ENCODE results near the gene FOXN4.

FOXN4 gene

DNA sequence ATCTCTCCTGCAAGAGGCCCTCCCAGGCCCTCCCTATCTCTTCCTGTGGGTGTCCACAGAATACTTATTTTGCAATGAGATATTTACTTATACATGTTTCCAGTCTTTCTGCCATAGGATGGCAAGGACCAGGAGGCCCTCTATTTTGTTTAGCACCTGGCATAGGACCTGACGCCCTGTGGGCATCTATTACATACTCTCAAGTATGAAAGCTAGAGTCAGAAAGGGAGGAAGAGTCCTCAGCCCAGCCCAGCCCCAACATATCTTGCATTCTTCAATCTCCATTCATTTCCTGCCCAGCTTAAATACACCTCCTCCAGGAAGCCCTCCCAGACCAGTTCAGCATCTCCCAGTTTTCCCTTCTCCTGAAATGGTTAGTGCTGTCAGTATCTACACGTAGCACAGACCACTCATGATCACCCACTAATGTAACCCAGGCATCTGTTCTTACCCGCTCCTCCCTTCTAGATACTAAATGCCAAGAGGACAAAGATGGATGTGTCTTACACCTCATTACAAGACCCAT, 7.4 kb downstream of the FOXN4 start:
- Histone ChIP-seq H3K36me3 (ENCODE audit: control insufficient read depth, insufficient read depth, low read length) (no peaks in the 10 kb centered on the region), H3K27me3 (ENCODE audit: control insufficient read depth, insufficient read depth, low read length) (peaks cover 6% of the 10 kb centered on the region), H3K4me1 (ENCODE audit: control insufficient read depth, insufficient read depth, low read length) (no peaks in the 10 kb centered on the region), H3K9me3 (ENCODE audit: control insufficient read depth, low read length) (no peaks in the 10 kb centered on the region), H3K4me3 (ENCODE audit: low read length) (no peak overlapping the region), H3K9ac (ENCODE audit: low read length) (no peak overlapping the region)

DNA sequence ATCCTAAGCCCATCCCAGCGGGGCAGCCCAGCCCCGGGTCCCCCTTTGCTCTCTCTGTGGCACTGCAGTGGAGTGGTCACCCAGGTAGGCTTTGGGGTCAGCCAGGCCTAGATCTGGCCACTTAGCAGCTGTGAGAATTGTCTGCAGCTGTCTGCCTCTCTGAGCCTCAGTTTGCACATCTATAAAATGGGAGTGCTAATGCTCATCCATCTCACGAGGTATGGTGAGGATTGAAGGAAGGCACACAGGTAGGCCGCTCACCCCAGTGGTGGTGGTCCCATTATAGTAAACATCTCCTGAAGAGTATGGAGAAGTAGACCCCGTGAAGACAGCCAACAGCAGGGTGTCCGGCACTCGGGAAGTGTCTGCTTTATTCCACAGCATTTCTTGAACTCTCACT, 9.2 kb downstream of the FOXN4 start:
- H3K9ac ChIP-seq (ENCODE audit: low read length) = no peak overlapping the region
- no peak overlapping the region for H3K4me3 ChIP-seq (ENCODE audit: low read length)
- no peaks in the 10 kb centered on the region for H3K36me3 ChIP-seq (ENCODE audit: control insufficient read depth, insufficient read depth, low read length)
- no peaks in the 10 kb centered on the region for H3K9me3 ChIP-seq (ENCODE audit: control insufficient read depth, low read length)
- H3K27me3 ChIP-seq (ENCODE audit: control insufficient read depth, insufficient read depth, low read length) = no peaks in the 10 kb centered on the region
- no peaks in the 10 kb centered on the region for H3K4me1 ChIP-seq (ENCODE audit: control insufficient read depth, insufficient read depth, low read length)

DNA sequence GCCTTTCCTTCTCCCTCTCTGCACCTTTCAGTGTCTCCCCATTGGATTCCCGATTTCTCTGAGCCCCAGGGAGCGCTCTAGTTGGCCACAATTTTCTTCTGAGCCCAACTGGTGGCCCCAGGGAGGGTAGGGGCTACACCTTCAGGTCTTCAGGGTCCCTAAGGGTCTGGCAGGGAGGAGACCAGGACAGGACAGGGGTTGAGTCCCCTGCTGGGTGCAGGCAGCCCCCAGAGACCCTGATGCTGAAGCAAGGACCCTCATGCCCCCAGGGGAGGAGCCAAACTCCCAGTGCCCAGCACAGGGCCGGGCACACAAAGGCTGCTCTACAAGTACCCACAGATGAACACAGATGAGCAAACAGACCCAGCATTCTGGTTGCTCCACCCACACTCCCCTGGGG, 12.7 kb downstream of the FOXN4 start:
- Histone ChIP-seq H3K9ac (ENCODE audit: low read length) (no peak overlapping the region), H3K27me3 (ENCODE audit: control insufficient read depth, insufficient read depth, low read length) (peaks cover 9% of the 10 kb centered on the region), H3K9me3 (ENCODE audit: control insufficient read depth, low read length) (no peaks in the 10 kb centered on the region), H3K4me1 (ENCODE audit: control insufficient read depth, insufficient read depth, low read length) (peaks cover 8% of the 10 kb centered on the region), H3K36me3 (ENCODE audit: control insufficient read depth, insufficient read depth, low read length) (no peaks in the 10 kb centered on the region), H3K4me3 (ENCODE audit: low read length) (no peak overlapping the region)

DNA sequence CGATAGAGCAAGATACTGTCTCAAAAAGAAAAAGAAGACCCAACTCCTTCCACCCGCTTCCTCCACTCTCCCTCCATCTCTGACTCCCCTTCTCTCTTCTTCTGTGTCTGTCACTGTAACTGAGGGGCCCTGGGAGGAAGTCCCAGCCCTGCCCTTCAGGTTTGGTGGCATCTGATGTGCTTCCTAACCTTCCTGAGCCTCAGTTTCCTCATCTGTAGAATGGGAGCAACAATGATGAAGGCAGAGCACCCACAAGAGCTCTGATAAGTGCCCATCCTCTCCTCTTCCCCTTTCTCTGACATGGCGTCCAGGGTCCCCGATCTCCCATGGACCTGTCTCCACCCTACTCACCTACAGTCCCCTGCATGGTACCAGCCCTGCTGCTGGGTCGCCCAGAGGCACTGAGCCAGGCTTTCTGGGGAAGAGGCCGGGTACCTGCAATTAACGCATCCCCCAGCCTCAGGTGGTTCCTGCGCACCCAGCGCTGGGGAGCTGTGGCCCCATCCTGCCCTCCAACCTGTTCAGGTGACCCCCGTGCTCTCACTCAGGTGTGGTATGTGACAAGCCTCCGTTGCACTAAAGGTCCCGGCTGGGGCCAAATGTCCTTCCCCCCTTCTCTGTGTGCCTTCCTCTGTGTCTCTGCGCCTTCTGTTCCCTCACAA, 13.2 kb downstream of the FOXN4 start:
- no peak overlapping the region for H3K9ac ChIP-seq (ENCODE audit: low read length)
- no peaks in the 10 kb centered on the region for H3K9me3 ChIP-seq (ENCODE audit: control insufficient read depth, low read length)
- H3K27me3 ChIP-seq (ENCODE audit: control insufficient read depth, insufficient read depth, low read length) = peaks cover 10% of the 10 kb centered on the region
- no peak overlapping the region for H3K4me3 ChIP-seq (ENCODE audit: low read length)
- H3K4me1 ChIP-seq (ENCODE audit: control insufficient read depth, insufficient read depth, low read length) = peaks cover 9% of the 10 kb centered on the region
- H3K36me3 ChIP-seq (ENCODE audit: control insufficient read depth, insufficient read depth, low read length) = no peaks in the 10 kb centered on the region

DNA sequence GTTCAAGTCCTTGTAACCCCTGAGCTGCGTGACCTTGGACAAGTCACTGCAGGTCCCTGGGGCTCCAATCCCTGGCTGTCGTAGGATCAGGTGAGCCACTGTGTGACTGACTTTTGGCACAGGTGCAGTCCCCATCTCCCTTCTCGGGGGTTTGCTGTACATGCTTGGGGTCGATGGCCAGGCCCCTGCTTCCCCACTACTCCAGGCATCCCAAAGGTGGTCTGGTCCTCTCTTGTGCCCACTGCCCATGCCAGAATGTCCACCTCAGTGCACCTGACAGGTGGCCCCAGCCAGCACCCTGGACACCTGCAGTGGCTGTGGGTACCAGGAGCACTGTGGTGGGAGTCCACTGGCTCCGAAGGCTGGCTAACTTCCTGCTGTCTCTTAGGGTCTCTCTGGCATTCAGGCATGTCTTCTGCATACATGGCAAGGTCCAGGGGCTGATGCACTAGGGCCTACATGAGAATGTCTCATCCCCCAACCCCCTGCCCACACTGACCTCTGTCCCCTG, 14.7 kb downstream of the FOXN4 start:
- H3K9me3 ChIP-seq (ENCODE audit: control insufficient read depth, low read length) = no peaks in the 10 kb centered on the region
- H3K9ac ChIP-seq (ENCODE audit: low read length) = no peak overlapping the region
- H3K27me3 ChIP-seq (ENCODE audit: control insufficient read depth, insufficient read depth, low read length) = peaks cover 10% of the 10 kb centered on the region
- H3K4me3 ChIP-seq (ENCODE audit: low read length) = no peak overlapping the region
- peaks cover 9% of the 10 kb centered on the region for H3K4me1 ChIP-seq (ENCODE audit: control insufficient read depth, insufficient read depth, low read length)
- no peaks in the 10 kb centered on the region for H3K36me3 ChIP-seq (ENCODE audit: control insufficient read depth, insufficient read depth, low read length)

DNA sequence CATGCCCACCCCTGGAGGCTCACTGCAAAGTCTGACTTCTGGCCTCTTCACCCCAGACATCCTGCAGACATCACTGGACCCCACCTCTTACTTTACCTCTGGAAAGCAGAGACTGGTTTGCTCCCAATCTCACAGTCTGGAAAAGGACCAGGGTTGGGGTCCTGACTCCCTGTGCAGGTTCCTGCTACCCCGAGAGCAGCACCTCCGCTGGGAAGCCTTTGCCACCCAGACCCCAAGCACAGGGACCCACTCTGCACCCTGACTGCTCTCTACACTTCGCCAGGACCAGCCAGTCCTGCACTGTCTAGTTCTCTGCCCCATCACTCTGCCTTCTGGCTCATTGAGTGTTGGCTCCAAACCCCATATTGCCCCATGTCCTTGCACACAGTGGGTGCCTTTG, 16.0 kb downstream of the FOXN4 start:
- peaks cover 10% of the 10 kb centered on the region for H3K27me3 ChIP-seq (ENCODE audit: control insufficient read depth, insufficient read depth, low read length)
- no peaks in the 10 kb centered on the region for H3K9me3 ChIP-seq (ENCODE audit: control insufficient read depth, low read length)
- no peaks in the 10 kb centered on the region for H3K36me3 ChIP-seq (ENCODE audit: control insufficient read depth, insufficient read depth, low read length)
- no peak overlapping the region for H3K9ac ChIP-seq (ENCODE audit: low read length)
- H3K4me1 ChIP-seq (ENCODE audit: control insufficient read depth, insufficient read depth, low read length) = peaks cover 9% of the 10 kb centered on the region
- H3K4me3 ChIP-seq (ENCODE audit: low read length) = no peak overlapping the region

DNA sequence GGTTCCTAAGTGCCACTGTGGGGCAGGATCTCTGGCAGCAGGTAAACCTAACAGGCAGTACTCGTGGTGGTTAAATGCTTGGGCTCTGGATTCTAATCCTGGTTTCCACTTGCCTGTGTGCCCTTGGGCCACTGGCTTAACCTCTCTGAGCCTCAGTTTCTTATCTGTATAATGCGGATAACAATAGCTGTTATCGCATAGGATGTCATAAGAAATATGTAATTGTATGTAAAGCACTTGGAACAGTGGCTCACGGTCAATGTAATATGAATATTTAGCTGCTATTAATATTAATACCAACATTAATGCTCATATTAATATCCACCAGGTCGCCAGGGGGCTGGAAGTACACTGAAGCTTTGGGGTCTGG, 16.8 kb downstream of the FOXN4 start:
- H3K4me1 ChIP-seq (ENCODE audit: control insufficient read depth, insufficient read depth, low read length) = peaks cover 9% of the 10 kb centered on the region
- H3K9me3 ChIP-seq (ENCODE audit: control insufficient read depth, low read length) = no peaks in the 10 kb centered on the region
- no peak overlapping the region for H3K4me3 ChIP-seq (ENCODE audit: low read length)
- no peak overlapping the region for H3K9ac ChIP-seq (ENCODE audit: low read length)
- H3K36me3 ChIP-seq (ENCODE audit: control insufficient read depth, insufficient read depth, low read length) = no peaks in the 10 kb centered on the region
- peaks cover 10% of the 10 kb centered on the region for H3K27me3 ChIP-seq (ENCODE audit: control insufficient read depth, insufficient read depth, low read length)

DNA sequence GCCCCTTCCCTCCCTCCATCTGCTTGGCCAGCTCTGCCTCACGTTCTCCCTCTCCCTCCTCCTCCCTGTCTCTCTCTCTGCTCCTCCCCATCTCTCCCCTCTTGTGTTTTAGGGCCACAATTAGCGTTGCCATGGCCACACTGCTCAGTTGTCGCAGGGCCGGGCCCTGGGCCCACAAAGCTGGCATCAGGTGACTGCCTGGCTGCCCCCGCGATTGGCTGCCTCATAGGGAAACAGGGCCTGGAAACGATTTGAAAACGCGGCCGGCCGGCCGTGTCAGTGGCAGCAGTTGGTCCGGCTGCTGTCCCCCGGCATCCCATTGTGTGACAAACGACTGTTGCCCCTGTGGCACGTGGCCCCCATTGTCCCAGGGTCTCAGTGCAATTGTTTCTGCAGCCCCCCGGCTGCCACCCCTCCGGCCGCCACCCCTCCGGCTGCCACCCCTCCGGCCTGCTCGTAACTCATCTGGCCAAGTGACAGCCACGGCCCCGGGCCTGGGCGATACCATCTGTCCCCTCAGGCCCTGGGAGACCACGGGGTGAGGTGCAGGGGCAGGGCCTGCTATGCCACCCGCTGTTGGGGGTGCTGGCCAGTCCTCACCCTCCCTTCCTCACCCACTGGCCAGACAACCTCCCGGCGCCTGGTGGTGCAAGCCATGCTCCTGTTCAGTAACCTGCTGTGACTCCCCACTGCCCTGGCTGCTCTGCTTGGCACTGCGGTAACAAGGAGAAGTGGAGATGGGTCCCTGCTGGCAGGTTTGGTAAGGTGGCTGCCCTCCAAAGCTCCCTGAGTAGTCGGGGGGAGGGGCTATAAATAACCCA, 17.4 kb downstream of the FOXN4 start:
- H3K4me1 ChIP-seq (ENCODE audit: control insufficient read depth, insufficient read depth, low read length) = peaks cover 9% of the 10 kb centered on the region
- H3K36me3 ChIP-seq (ENCODE audit: control insufficient read depth, insufficient read depth, low read length) = no peaks in the 10 kb centered on the region
- H3K9me3 ChIP-seq (ENCODE audit: control insufficient read depth, low read length) = no peaks in the 10 kb centered on the region
- H3K27me3 ChIP-seq (ENCODE audit: control insufficient read depth, insufficient read depth, low read length) = peaks cover 10% of the 10 kb centered on the region
- H3K9ac ChIP-seq (ENCODE audit: low read length) = no peak overlapping the region
- no peak overlapping the region for H3K4me3 ChIP-seq (ENCODE audit: low read length)

DNA sequence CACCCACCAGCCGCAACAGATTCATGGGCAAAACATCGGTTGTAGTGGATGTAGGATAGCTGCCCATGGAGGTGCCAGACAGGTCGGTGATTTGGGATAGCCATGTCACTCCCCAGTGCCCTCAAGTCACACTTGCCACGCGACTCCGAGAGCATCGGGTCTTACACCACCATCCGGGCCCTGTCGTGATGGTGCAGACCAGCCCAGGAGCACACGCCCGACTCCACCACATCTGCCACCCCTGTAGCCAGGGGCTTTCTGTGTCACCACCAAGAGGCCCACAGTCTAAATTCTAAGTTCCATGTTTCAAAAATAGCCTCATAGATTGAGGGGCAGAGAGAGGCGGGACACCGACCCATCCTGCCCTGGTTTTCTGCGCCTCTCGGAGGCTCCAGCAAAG, 18.0 kb downstream of the FOXN4 start:
- H3K36me3 ChIP-seq (ENCODE audit: control insufficient read depth, insufficient read depth, low read length) = no peaks in the 10 kb centered on the region
- H3K27me3 ChIP-seq (ENCODE audit: control insufficient read depth, insufficient read depth, low read length) = peaks cover 10% of the 10 kb centered on the region
- no peak overlapping the region for H3K9ac ChIP-seq (ENCODE audit: low read length)
- no peaks in the 10 kb centered on the region for H3K9me3 ChIP-seq (ENCODE audit: control insufficient read depth, low read length)
- no peak overlapping the region for H3K4me3 ChIP-seq (ENCODE audit: low read length)
- peaks cover 9% of the 10 kb centered on the region for H3K4me1 ChIP-seq (ENCODE audit: control insufficient read depth, insufficient read depth, low read length)

DNA sequence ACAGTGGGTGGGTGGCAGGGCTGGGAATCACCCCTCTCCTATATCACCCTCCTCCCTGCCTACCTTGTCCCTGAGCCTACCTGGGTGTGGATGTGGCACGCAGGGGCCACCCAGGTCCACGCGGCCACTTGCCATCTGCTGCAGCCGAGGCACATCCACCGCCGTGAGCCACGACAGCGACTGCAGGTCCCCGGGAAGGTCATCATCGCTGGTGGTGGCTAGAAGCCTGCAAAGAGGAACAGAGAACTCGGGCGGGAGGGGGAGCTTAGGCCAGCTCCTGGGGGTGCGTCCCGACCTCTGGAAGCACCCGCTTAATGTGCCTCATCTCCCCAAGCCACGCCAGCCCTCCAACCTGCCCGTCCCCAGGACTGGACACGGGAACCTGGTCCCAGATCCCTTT, 19.0 kb downstream of the FOXN4 start:
- Histone ChIP-seq H3K4me3 (ENCODE audit: low read length) (no peak overlapping the region), H3K4me1 (ENCODE audit: control insufficient read depth, insufficient read depth, low read length) (peaks cover 9% of the 10 kb centered on the region), H3K27me3 (ENCODE audit: control insufficient read depth, insufficient read depth, low read length) (peaks cover 10% of the 10 kb centered on the region), H3K9ac (ENCODE audit: low read length) (no peak overlapping the region), H3K9me3 (ENCODE audit: control insufficient read depth, low read length) (no peaks in the 10 kb centered on the region), H3K36me3 (ENCODE audit: control insufficient read depth, insufficient read depth, low read length) (no peaks in the 10 kb centered on the region)

DNA sequence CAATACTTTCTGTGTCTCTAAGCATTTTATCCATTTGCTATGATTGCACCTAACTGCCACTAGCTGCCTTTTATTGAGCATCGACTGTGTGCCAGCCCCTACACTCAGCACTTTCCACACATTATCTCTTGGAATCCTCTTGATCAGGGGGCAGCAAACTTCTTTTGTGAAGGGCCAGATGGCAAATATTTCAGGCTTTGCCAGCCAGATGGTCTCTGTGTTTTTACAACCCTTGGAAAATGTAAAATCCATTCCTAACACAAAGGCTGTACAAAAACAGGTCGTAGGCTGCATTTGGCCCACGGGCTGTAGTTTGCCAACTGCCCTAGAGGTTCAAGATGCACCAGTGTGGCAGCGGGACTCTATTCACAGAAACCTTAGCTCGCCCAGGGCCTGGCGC, 19.5 kb downstream of the FOXN4 start:
- Histone ChIP-seq H3K4me1 (ENCODE audit: control insufficient read depth, insufficient read depth, low read length) (peaks cover 9% of the 10 kb centered on the region), H3K27me3 (ENCODE audit: control insufficient read depth, insufficient read depth, low read length) (peaks cover 10% of the 10 kb centered on the region), H3K9me3 (ENCODE audit: control insufficient read depth, low read length) (no peaks in the 10 kb centered on the region), H3K4me3 (ENCODE audit: low read length) (no peak overlapping the region), H3K36me3 (ENCODE audit: control insufficient read depth, insufficient read depth, low read length) (no peaks in the 10 kb centered on the region), H3K9ac (ENCODE audit: low read length) (no peak overlapping the region)

DNA sequence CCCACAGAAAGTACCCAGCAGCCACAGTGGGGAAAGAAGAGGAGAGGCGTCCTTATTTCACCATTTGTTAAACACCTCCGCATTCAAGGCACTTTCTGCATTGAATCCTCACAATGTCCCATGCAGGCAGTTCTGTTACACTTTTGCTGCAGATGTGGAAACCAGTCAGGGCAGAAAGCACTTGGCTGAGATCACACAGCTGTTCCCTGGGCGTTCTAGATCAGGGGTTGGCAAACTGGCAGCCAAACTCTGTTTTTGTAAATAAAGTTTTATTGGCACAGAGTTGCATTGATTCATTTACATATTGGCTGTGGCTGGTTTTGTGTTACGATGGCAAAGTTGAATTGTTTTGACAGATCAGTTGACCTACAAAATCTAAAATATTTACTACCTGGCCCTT, 20.1 kb downstream of the FOXN4 start:
- H3K9ac ChIP-seq (ENCODE audit: low read length) = no peak overlapping the region
- H3K9me3 ChIP-seq (ENCODE audit: control insufficient read depth, low read length) = no peaks in the 10 kb centered on the region
- H3K4me3 ChIP-seq (ENCODE audit: low read length) = no peak overlapping the region
- H3K4me1 ChIP-seq (ENCODE audit: control insufficient read depth, insufficient read depth, low read length) = peaks cover 9% of the 10 kb centered on the region
- peaks cover 10% of the 10 kb centered on the region for H3K27me3 ChIP-seq (ENCODE audit: control insufficient read depth, insufficient read depth, low read length)
- no peaks in the 10 kb centered on the region for H3K36me3 ChIP-seq (ENCODE audit: control insufficient read depth, insufficient read depth, low read length)

Data from mucosa of stomach (tissue), 1 donor.